PFSK-1 (cell line): ENCODE measurements around the gene SNX24.

Source experiments
- FOXP2 ChIP-seq: optimal IDR thresholded peaks from 2 replicates; pipeline ENCODE3; 2011; ENCODE audit warnings: borderline replicate concordance, control low read depth, inconsistent platforms; ENCODE audit not compliant: insufficient read depth; ENCODE audit errors: extremely low read length, extremely low read depth
- POLR2AphosphoS5 ChIP-seq: IDR thresholded peaks from 2 replicates; pipeline ENCODE4 v1.6.1; 2012; ENCODE audit warnings: low read depth, mild to moderate bottlenecking, control low read depth, low read length, moderate library complexity
- SIN3A ChIP-seq: IDR thresholded peaks from 2 replicates; pipeline ENCODE4 v1.6.1; 2012; ENCODE audit warnings: mild to moderate bottlenecking, low read length, moderate library complexity, borderline replicate concordance; ENCODE audit not compliant: insufficient read depth
- TAF1 ChIP-seq: IDR thresholded peaks from 2 replicates; pipeline ENCODE4 v1.6.1; 2012; ENCODE audit warnings: low read length, control low read depth, borderline replicate concordance; ENCODE audit not compliant: insufficient read depth
- TF ChIP-seq, protein P1 (sequence below), 2 experiments: IDR thresholded peaks; 2 replicates each; pipeline versions ENCODE4 v1.6.1 to v1.8.0; 2011 to 2012; ENCODE audit warnings: low read depth in 2 of 2, low read length in 2 of 2, control low read depth in 1 of 2, inconsistent platforms in 1 of 2, mild to moderate bottlenecking in 1 of 2, moderate library complexity in 1 of 2; ENCODE audit not compliant: insufficient read depth in 1 of 2

SNX24 gene

GRCh38 chr5:122858451-122858850 lies 13.0 kb downstream of the SNX24 start:
- TF ChIP-seq POLR2AphosphoS5: 0 out of 2 replicates have a peak, but pooled peaks have one; percentile 42
- no peak for TF ChIP-seq SIN3A

DNA sequence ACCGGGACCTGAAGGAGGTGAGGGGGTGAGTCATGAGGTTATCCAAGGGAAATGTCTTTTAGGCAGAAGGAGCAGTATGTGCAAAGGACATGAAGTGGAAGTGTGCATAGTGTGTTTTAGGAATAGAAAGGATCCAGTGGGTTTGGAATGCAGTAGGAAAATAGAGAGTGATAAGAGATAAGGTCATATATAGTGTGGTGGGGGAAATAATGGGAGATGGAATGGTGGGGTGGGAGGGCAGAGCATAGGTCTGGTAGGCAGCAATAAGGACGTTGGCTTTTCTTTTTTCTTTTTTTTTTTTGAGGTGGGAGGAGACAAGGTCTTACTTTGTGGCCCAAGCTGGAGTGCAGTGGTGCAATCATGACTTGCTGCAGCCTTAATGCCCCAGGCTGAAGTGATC lies 17.8 kb downstream of the SNX24 start:
- no peak for TF ChIP-seq POLR2AphosphoS5
- no peak for TF ChIP-seq SIN3A
- TF ChIP-seq, protein P1, sequence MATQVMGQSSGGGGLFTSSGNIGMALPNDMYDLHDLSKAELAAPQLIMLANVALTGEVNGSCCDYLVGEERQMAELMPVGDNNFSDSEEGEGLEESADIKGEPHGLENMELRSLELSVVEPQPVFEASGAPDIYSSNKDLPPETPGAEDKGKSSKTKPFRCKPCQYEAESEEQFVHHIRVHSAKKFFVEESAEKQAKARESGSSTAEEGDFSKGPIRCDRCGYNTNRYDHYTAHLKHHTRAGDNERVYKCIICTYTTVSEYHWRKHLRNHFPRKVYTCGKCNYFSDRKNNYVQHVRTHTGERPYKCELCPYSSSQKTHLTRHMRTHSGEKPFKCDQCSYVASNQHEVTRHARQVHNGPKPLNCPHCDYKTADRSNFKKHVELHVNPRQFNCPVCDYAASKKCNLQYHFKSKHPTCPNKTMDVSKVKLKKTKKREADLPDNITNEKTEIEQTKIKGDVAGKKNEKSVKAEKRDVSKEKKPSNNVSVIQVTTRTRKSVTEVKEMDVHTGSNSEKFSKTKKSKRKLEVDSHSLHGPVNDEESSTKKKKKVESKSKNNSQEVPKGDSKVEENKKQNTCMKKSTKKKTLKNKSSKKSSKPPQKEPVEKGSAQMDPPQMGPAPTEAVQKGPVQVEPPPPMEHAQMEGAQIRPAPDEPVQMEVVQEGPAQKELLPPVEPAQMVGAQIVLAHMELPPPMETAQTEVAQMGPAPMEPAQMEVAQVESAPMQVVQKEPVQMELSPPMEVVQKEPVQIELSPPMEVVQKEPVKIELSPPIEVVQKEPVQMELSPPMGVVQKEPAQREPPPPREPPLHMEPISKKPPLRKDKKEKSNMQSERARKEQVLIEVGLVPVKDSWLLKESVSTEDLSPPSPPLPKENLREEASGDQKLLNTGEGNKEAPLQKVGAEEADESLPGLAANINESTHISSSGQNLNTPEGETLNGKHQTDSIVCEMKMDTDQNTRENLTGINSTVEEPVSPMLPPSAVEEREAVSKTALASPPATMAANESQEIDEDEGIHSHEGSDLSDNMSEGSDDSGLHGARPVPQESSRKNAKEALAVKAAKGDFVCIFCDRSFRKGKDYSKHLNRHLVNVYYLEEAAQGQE (IDR thresholded peaks at IDR 0.05; ENCODE audit: insufficient read depth in 1 of 2, low read depth in 2 of 2, low read length in 2 of 2): no peak
- no peak for TF ChIP-seq FOXP2
- no peak for TF ChIP-seq TAF1

DNA sequence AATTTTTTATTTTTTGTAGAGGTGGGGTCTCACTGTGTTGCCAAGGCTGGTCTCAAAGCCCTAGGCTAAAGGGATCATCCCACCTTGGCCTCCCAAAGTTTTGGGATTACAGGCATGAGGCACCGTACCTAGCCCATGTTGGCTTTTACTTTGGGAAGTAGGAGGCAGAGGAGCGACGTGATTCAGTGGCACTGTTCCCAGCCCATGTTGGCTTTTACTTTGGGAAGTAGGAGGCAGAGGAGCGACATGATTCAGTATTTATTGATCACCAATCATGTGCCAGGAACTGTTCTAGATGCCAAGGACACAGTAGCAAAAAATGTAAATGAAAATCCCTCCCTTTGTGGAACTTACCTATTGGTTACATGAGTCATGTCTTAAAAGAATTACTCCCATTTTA lies 18.3 kb downstream of the SNX24 start:
- TF ChIP-seq, protein P1 (IDR thresholded peaks at IDR 0.05; ENCODE audit: insufficient read depth in 1 of 2, low read depth in 2 of 2, low read length in 2 of 2): no peak
- no peak for TF ChIP-seq POLR2AphosphoS5
- TF ChIP-seq TAF1: no peak
- no peak for TF ChIP-seq FOXP2
- no peak for TF ChIP-seq SIN3A

GRCh38 chr5:122864400-122864799 lies 19.0 kb downstream of the SNX24 start:
- no peak for TF ChIP-seq TAF1
- TF ChIP-seq, protein P1 (IDR thresholded peaks at IDR 0.05; ENCODE audit: insufficient read depth in 1 of 2, low read depth in 2 of 2, low read length in 2 of 2): no peak

DNA sequence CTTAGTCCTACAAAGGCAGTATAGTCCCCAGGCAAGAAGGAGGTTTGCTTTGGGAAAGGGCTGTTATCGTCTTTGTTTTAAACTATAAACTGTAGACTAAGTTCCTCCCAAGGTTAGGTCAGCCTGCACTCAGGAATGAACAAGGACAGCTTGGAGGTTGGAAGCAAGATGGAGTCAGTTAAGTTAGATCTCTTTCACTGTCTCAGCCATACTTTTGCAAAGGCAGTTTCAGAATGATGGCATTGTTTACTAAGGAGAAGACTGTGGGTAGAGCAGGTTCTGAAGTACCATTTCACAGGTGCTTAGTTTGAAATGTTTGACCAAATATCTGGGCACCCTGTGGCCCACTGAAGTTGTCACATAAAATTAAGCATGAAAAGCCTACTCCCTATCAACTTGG lies 19.4 kb downstream of the SNX24 start:
- TF ChIP-seq FOXP2: no peak
- TF ChIP-seq, protein P1 (IDR thresholded peaks at IDR 0.05; ENCODE audit: insufficient read depth in 1 of 2, low read depth in 2 of 2, low read length in 2 of 2): no peak
- TF ChIP-seq SIN3A: no peak
- TF ChIP-seq TAF1: no peak
- TF ChIP-seq POLR2AphosphoS5: no peak
